ENCODE results near the gene VPS13D. TPM values are rescaled to one million over a fixed set of nuclear protein-coding genes. Genes with fewer than 3 reads are reported as not detected.

Gene VPS13D
- total RNA-seq, 2 experiments from 2014 or later: 25.0 to 25.4 TPM

- DNase-seq: no peak
- Mint-ChIP-seq H3K9me3 (no peaks in the 10 kb centered on the region), H3K4me1 (ENCODE audit: low read depth) (no peaks in the 10 kb centered on the region), H3K27ac (no peak overlapping the region), H3K36me3 (no peaks in the 10 kb centered on the region), H3K4me3 (no peak overlapping the region), H3K27me3 (no peaks in the 10 kb centered on the region)
- POLR2A ChIA-PET: no interaction called here
- intact Hi-C loops (cut with micrococcal nuclease): no loop called here
- CTCF ChIA-PET: no interaction called here
Observed at GRCh38 chr1:12556368-12556930, 326.6 kb downstream of the VPS13D start.

- no peak overlapping the region for H3K4me3 Mint-ChIP-seq
- no peak for DNase-seq
- ChIA-PET POLR2A (no interaction called here), CTCF (no interaction called here)
- H3K4me1 Mint-ChIP-seq (ENCODE audit: low read depth): no peaks in the 10 kb centered on the region
- intact Hi-C loops (cut with micrococcal nuclease): no loop called here
- peaks cover under 1% of the 10 kb centered on the region for H3K9me3 Mint-ChIP-seq
- no peaks in the 10 kb centered on the region for H3K27me3 Mint-ChIP-seq
- H3K36me3 Mint-ChIP-seq: no peaks in the 10 kb centered on the region
- no peak overlapping the region for H3K27ac Mint-ChIP-seq
Observed at GRCh38 chr1:12556957-12557935, 327.4 kb downstream of the VPS13D start.

GRCh38 chr1:12561121-12561520 is 331.3 kb downstream of the VPS13D start:
- peaks cover 20% of the 10 kb centered on the region for H3K36me3 Mint-ChIP-seq
- DNase-seq: no peak
- ChIA-PET POLR2A (no interaction called here), CTCF (no interaction called here)
- intact Hi-C loops (cut with micrococcal nuclease): no loop called here
- no peak overlapping the region for H3K27ac Mint-ChIP-seq
- H3K4me3 Mint-ChIP-seq: no peak overlapping the region
- peaks cover 29% of the 10 kb centered on the region for H3K9me3 Mint-ChIP-seq
- no peaks in the 10 kb centered on the region for H3K4me1 Mint-ChIP-seq (ENCODE audit: low read depth)
- no peaks in the 10 kb centered on the region for H3K27me3 Mint-ChIP-seq

Small RNA genes lying within 50 kb of the gene (microRNA-seq; reads per million reads assigned to microRNA genes)
- 1.6 reads per million for gene MIR4632 (ENCODE audit: borderline microRNAs expressed, borderline number of aligned reads, borderline replicate concordance)

Other genes starting within 250 kb of the VPS13D start
- 10 to 100 TPM; 52.0 to 58.1 TPM for gene MFN2, start 249.6 kb upstream of the VPS13D start, total RNA-seq
- 10 to 100 TPM; 46.1 to 47.9 TPM for gene MIIP, start 210.5 kb upstream of the VPS13D start, total RNA-seq
- 10 to 100 TPM; 31.1 to 33.2 TPM for gene TNFRSF8, start 166.7 kb upstream of the VPS13D start, total RNA-seq
- 100 to 1,000 TPM; 201 to 211 TPM for gene TNFRSF1B, start 63.0 kb upstream of the VPS13D start, total RNA-seq